ENCODE measurements around the gene SCN10A.

DNA sequence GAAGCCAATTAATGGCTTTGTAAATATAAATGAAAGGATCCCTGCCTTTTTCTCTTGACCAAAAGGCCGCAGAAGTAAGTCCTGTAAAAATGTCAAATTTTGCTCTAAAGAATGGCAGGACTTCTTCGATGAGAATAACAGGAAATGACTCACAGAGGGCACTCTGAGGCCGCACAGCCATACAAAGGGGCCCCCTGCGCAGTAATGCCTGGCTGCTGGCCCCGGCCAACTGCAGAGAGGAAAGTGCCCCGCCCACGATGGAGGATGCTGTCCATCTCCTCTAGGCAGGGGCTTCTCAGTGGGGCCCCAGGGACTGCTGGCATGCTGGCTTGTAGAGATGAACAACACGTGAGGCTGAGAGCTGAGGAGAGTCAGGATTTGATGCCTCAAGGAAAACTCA, 18.1 kb upstream of the SCN10A start:
- TF ChIP-seq CTCF (IDR thresholded peaks at IDR 0.05) (no peak), POLR2A (IDR thresholded peaks at IDR 0.05) (no peak), EP300 (IDR thresholded peaks at IDR 0.05) (no peak)

All from ovary (tissue), 3 donors.